ENCODE measurements around the gene TMEM33.

Gene TMEM33

DNA sequence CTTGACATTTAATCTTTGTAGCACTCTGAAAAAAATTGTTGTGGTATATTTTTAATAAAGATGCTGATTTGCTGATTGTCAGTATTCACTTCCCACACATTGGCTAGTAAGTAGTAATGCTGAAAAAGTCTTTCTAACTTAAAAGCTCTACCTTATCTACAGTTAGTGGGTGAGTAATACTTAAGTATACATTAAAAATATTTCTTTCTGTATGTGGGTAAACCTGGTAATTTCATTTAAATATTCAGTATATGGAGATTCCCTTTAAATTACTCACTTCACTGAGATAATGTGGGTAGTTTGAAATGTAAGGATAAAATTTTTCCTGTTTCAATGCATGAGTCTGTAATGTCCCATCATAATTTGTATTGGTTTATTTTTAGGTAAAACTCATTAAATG, 5.6 kb downstream of the TMEM33 start:
- no peak for DNase-seq

DNA sequence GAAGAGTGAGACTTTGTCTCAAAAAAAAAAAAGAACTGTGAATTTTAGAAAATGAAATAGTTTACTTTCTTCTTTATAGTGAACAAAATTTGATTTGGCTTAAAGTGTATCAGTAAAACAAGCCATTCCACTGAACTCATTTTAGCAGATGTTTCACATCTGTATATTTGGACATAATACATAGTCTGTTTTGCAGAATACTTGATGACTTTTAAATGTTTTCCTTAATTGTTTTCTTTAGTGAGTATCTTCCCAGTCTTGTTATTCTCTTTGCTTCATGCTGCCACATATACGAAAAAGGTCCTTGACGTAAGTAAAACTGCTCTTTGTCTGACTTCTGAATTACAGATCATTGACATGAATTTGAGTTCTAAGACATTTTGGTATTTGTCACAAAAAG, 8.3 kb downstream of the TMEM33 start:
- DNase-seq = no peak

DNA sequence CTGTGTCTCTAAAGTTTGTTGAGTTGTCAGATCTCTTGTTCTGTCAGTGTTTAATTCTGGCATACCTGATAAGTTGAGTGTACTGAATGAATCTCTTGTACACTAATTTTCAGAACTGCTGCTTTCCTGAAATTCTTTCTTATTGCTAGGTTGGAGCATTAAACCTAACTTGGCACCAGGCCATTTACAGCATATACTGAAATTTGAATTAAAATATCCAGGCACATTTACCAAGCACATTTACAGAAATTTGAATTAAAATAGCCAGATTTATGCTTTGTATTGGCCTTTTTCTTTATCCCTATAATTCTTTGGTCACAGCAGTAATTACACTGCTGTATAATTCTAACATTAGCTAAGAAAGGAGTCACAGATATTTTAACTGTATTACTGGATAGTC, 8.9 kb downstream of the TMEM33 start:
- DNase-seq = no peak

DNA sequence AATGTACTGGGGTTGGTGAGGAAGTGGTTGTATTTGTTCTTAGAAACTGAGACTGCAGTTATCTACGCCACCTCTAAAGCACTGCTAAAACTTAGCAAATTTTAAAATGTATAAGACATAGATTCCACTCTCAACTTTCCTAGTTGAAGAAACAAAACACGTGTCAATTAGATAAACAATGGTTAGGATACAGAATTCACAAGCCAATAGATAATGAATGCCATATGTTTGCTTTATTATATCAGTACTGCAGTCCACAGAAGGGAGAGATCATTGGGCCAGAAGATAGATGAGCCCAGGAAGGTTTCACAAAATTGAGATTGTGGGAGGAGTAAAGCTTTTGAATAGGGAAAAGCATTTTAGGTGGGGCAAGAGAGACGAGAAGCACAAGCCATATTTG, 14.3 kb downstream of the TMEM33 start:
- DNase-seq = no peak

DNA sequence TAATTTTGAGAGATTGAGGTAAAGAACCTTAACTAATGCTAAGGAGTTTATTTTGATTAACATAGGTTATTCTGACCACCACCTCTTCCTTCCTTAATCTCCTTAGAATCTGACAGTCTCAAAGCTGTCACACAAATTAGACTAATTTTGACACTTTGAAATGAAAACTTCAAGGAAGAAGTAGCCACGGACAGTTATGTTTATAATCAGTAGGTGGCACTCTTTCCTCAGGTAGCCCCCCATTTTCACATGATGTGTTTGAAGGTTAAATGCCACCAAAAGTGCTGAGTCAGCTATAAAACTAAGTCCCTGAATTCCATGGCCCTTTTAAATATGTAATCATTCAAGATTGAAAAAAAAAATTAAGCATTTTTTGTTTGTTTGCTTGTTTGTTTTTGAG, 22.4 kb downstream of the TMEM33 start:
- DNase-seq = no peak

DNA sequence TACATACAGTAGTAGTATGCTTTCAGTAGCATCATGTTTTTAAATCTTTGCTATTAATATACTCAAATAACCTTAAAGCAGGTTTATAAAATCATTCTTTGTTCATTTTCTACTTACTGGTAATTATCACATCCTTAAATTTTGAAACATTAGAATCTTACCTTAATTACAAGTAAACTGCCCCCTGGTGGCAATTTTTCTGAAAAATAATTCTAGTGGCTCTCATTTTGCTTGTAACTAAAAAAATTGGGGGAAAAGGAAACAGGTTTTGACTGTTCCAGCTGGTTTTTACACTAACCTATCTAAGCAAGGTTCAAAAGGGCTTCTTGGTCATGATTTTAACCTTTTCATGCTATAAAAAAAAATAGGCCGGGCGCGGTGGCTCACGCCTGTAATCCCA, 27.9 kb downstream of the TMEM33 start:
- DNase-seq = no peak

DNA sequence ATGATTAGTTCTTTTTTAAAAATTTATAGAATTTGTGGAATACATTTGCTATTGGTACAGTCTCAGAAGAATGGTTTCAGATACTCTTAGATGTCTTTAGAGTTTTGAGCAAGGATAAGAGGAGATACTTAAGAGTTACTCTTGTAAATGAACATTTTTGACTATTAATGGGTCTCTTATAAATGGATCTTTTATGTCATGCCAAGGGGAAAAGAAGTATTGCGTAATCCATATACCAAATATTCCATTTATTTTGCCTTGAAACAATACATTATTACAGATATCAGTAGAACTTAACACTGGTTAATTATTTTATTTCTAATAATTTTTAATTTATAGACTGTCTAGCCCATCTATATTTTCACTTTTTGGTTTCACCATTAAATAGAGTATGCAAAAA, 29.2 kb downstream of the TMEM33 start:
- DNase-seq = no peak

DNA sequence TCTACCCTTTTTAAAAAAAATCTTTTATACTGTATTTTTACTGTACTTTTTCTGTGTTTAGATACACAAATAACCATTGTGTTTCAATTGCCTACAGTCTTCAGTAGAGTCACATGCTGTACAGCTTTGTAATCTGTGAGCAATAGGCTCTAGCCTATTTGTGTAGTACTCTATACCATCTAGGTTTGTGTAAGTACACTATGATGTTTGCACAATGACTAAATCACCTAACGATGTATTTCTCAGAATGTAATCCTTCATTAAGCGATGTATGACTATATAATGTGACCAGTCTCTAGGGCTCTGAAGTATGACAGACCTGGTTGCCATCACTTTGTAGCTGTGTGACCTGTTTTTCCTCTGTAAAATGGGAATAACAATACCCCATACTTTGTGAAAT, 32.2 kb downstream of the TMEM33 start:
- DNase-seq = no peak

DNA sequence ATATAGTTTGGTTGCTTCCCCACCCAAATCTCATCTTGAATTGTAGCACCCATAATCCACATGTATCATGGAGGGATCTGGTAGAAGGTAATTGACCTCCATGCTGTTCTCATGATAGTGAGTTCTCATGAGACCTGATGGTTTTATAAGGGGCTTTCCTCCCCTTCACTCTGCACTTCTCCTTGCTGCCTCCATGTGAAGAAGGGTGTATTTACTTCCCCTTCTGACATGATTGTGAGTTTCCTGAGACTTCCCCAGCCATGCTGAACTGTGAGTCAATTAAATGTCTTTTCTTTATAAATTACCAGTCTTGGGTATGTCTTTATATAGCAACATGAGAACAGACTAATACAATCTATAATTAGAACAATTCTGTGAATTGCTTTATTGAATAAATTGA, 34.4 kb downstream of the TMEM33 start:
- DNase-seq = no peak

DNA sequence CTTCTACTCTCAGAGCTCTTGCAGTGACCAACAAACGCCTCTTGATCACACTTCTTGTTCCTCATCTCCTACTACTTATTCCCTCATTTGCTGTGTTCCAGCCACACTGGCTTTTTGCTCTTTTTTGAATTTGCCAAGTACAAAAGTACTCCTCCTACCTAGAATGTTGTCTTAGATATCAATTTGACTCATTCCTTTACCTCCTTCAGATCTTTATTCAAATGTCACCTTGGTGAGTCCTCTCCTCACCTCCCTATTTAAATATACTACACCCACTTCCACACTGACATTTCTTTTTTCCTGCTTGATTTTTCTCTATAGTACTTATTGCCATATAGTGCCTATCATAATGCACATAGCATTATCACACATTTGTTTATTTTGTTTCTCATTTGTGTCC, 40.1 kb downstream of the TMEM33 start:
- no peak for DNase-seq

DNA sequence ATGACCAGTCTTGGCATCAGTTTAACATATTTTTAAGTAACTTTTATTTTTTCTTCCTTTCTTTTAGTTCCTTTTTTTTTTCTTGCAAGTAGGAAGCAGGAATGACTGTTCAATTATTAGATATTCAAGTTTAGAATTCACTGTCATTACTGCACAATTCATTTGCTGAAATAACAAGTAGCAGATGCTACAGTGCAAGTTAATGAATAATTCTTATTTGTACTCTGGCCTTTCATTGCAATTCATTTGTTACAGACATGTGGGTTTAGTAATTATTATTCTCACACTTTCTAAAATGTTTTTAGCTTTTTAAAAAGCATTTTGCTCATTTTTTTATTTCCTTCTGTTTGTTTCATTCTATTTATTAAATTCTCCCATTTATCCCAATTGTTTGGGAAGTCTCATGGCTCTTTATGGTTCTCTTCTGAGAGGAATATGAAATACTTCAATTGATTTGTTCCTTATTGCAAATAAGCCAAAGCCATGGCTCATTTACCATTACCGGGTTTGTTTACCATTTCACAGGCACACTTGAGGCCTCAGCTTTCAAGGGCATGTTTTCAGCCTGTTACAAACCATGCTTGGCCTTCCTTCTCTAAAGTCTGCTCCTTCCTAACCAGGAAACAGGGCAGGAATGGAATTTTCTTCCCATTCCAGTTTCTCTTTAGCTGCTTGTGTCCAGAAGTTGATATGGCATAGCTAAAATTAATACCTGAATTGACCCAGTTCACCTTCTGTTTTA, 41.7 kb downstream of the TMEM33 start:
- DNase-seq = no peak

DNA sequence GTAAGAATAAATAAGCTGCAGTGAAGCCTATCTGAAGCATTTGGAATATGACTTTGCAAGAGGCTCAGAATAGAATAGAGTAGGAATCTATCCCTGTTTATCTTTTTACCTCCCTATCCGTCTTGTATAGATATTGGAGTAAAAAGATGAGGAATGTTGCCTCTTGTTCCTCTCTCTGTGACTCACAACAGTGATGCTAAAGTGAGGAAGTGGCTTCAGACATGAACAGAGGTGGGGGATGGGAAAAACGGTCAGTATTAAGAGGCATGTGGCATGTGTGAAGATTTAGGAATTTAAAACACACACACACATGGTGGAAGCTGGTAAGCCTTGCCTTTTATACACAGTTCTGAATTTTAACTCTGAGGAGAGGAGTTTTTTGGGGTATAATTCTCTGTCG, 42.5 kb downstream of the TMEM33 start:
- no peak for DNase-seq

DNA sequence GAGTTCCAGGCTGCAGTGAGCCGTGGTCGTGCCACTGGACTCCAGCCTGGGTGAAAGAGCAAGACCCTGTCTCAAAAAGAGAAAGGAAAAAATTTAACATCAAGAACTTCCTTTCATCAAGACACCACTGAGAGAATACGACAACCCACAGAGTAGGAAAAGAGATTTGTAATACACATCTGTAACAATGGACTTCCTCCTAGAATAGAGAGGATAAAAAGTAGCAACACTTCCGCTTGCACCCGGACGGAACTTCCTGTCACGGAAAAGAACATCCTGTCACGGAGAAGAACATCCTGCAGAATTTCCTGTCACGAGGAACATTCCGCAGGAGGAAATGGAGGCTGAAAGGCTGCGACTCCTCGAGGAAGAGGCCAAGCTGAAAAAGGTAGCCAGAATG, 46.2 kb downstream of the TMEM33 start, which contains the start of gene DCAF4L1:
DCAF4L1 (plus strand) TSS at position 301 of the 400 bp plus-strand sequence; CDS start at position 338, 37 bp downstream.
- DNase-seq = no peak

DNA sequence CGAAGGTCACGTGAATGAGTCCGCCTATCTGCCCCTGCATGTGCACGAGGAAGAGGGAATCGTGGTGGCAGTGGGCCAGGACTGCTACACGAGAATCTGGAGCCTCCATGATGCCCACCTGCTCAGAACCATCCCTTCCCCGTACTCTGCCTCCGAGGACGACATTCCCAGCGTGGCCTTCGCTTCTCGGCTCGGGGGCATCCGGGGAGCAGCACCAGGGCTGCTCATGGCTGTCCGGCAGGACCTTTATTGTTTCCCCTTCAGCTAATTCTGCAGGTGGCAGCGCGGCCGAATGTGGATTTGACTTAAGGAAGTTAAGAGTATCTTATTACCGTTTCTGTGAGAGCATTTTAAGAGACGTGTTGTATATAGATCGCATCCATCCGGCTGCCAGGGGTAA, 47.5 kb downstream of the TMEM33 start:
- no peak for DNase-seq

DNA sequence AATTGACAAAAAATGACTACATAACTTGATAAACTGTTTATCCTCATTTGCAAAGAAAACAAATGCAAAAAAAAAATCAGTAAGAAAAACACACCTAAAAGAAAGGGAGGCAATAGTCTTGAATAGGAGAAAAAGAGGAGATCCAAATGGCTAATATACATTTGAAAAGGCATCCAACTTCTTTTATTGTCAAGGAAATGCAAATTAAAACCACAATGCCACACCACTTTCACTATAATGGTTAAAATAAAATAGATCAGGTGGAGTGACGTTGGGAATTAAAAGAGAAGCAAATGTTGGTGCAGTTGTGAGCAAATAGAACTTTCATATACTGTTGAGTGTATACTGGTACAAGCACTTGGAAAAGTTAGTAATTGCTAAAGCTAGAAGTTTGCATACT, 49.9 kb downstream of the TMEM33 start:
- DNase-seq = no peak

DNA sequence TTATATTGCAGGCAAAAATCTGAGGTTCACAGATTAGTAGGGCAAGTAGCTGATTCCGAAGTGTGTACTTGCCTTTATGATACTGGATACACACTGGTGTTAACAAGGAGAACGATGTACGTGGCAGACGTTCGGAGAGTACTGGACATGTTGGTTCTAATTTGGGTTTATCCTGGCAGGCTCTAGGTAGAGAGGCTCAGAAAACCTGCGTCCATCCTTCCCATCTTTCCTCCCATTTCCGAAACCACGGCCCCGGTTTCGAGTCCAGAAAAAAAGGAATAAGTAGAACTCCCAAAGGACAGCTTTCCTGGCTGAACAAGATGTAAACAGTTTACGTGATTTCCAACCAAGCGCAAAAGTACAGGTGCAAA, 54.8 kb downstream of the TMEM33 start:
- no peak for DNase-seq

DNA sequence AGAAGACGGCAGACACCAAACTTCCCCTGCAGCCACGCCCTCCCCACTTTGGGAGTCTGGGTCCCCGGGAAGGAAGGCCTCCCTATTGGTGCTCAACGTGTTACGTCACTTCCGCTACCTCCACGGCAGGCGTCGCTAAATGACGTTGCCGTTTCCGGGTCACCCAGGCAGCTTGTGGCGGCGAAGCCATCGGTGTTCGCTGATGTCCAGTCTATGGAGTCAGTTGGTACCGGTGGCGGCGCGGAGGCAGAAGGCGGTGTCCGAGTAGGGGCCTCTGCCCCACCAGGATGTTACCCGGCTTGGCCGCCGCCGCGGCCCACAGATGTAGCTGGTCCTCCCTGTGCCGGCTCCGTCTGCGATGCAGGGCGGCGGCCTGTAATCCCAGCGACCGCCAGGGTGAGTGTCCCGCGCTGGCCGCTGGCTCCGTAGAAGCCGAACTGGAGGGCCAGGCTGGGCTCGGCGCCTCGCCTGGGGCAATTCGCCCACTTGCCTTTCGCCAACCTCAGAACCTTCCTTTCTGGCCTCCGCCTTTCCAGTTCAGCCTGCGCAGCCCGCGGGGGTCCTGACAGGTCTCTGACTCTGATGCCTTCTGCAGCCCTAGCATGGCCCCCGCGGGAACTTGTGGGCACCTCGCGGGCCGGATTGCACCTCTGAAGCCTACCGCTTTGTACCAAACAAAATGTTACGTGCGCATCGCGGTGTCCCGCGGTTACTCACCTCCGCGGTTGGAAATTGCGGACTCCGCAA, 55.3 kb downstream of the TMEM33 start, which contains the start of gene SLC30A9:
SLC30A9 (plus strand) TSS at position 166 of the 747 bp plus-strand sequence; CDS start at position 288, 122 bp downstream.
- peak; percentile 96 for DNase-seq

DNA sequence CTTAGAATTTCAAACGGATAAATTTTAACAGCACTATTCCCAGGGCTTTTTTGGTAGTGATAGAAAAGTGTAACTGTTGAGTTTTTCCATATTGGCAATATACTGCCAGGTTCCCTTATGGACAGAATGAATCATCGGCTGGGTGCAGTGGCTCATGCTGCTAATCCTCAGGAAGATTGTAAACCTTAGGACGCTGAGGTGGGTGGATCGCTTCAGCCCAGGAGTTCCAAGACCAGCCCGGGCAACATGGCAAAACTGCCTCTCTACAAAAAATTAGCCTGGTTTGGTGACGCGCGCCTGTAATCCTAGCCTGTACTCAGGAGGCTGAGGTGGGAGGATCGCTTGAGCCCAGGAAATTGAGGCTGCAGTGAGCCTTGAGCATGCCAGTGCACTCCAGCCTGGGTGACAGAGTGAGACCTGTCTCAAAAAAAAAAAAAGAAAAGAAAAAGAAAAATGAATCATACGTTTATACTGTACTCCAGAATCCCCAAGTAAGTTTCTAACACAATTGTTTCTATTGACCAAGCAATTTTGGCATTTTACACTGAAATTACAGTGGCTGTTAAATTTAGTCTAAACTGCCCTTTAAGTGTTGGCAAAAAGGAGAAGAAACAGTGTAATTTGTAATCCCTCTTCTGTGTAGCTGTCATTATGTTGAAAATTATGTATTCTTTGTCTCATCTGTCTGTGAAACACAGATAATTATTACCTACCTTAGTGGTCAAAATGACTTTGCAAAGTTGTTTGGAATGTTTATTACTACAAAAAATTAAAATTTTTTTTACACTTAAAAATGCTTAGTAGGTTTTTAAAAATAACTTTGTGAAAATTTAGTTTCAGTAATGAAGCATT, 56.9 kb downstream of the TMEM33 start:
- no peak for DNase-seq

DNA sequence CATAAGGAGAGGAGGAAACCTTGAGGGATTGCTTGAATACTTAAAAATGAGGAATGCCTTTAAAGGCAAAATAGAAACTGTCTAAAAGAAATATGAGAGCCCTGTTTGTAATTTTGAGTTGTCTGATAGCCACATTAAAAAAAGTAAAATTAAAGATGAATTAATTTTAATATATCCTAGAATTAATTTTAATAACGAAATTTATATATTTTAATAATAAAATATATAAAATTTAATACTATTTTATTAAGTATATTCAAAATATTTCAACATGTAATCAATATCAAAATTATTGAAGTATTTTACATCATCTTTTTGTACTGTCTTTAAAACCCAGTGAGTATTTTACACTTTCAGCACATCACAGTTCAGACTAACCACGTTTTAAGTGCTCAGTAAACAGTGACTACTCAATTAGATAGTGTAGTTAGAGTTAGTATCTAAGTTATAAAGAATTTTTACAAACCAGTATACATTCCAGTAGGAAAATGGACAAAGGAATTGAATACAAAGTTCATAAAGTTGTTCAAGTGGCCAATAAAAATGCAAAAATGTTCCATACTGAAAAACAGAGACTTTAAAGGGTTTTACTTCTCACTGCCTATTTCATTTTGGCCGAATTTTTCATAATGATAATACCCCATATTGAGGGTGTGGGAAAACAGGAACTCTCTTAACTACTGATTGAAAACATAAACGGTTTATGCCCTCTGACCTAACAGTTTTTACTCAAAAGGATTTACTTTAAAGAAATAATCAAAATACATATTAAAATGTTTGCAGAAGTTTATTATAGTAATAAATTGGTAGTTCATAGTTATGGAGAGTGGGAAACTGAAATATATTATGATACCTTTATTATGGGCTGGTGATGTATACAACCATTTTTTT, 58.0 kb downstream of the TMEM33 start:
- no peak for DNase-seq

DNA sequence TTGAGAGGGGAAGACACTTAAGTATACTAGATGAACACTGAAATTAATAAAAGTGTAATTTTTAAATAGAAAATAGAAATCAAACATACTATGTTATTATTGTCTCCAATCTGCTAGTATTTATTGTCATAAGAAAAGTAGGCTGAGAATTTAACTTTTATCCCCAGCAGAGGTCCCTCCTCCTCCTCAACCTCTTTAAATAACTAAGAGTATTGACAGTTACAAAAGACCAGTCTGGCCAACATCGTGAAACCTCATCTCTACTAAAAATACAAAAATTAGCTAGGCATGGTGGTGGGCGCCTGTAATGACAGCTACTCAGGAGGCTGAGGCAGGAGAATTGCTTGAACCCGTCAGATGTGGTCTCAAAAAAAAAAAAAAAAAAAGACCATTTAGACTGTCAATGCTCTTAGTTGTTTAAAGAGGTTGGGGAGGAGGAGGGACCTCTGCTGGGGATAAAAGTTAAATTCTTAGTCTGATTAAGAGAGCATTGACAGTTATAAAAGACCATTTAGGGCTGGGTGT, 59.3 kb downstream of the TMEM33 start:
- DNase-seq = no peak

DNA sequence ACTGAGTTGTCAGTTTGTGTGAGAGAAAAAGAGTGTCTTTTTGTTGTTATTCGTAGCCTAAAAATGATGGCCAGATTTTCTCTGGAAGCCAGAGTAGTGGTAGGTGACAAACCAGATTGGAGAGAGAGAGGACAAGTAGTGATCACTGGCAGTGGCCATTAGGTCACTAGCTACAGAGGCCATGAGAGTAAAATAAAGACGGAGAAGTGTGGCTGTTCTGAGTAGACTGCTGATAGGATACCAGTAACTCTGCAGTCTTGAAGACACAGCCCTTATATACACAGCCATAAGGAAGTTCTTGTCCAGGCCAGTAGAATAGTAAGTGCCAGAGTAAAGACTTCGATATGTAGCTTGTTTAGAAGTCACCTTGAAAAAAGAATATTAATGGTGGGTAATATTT, 62.8 kb downstream of the TMEM33 start:
- DNase-seq = no peak

DNA sequence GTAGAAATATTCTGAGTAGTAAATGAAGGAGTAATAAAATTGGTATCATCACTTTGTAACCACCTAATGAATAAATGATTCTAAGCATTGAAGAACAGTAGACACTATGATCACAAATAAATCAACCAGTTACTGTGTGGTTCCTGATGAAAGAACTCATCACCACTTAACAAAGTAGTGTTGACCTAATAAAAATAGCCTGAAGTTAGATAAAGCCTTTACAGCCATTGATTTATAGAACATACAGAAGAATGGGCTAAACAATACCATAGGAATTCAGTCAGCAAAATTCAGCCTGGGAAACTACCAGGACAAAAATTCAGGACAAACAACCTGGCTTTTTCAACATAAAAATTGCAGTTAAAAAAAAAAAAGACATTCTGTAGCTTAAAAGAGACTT, 64.1 kb downstream of the TMEM33 start:
- no peak for DNase-seq

Data from left hindlimb (tissue), 1 donor.